Prostate gland (tissue), 2 donors: Measurements from ENCODE around the gene ZMYM2. TPM values are rescaled to one million over a fixed set of nuclear protein-coding genes. Genes with fewer than 3 reads are reported as not detected.

ENCODE experiments used
- DNase-seq: peaks from one replicate; pipeline ENCODE4 v3.0.0-alpha.2; 2019; ENCODE audit warnings: low spot score
- H3K27ac ChIP-seq, 2 donors: fragments of 200-600 bp; sonication (generic); 2 replicates each; pipeline ENCODE4 v1.5.1; 2017 to 2019
- H3K27me3 ChIP-seq: fragments of 200-600 bp; sonication (generic); replicated peaks from 2 replicates; pipeline ENCODE4 v1.5.1; 2019; ENCODE audit not compliant: insufficient read depth
- H3K36me3 ChIP-seq, 2 donors: fragments of 200-600 bp; sonication (generic); 1 replicate in 1 of 2; 2 replicates in 1 of 2; pipeline versions ENCODE4 v1.5.1 to v1.8.1; 2017 to 2019
- H3K4me1 ChIP-seq: fragments of 200-600 bp; sonication (generic); replicated peaks from 2 replicates; pipeline ENCODE4 v1.5.1; 2019
- H3K4me3 ChIP-seq, 2 donors: fragments of 200-600 bp; sonication (generic); 2 replicates each; pipeline ENCODE4 v1.5.1; 2017 to 2019
- H3K9me3 ChIP-seq: fragments of 200-600 bp; sonication (generic); 2 replicates; pipeline ENCODE4 v1.5.1; 2017
- CTCF ChIP-seq, 4 experiments: fragments of 200-600 bp in 2 of 4; fragments of 450-650 bp in 2 of 4; sonication (generic) in 2 of 4; IDR thresholded peaks; 1 replicate in 3 of 4; 2 replicates in 1 of 4; pipeline ENCODE4 v1.5.1; 2016 to 2019; ENCODE audit warnings: antibody characterized with exemption in 4 of 4, mild to moderate bottlenecking in 2 of 4, moderate library complexity in 2 of 4
- POLR2A ChIP-seq: fragments of 450-650 bp; IDR thresholded peaks from one replicate; pipeline ENCODE4 v1.6.1; 2016; ENCODE audit warnings: antibody characterized with exemption, mild to moderate bottlenecking
- POLR2AphosphoS5 ChIP-seq: sonication (generic); formaldehyde crosslinking; IDR thresholded peaks from one replicate; pipeline ENCODE4 v1.6.1; 2017; ENCODE audit warnings: antibody characterized with exemption
- WGBS: methylation state at CpG from one replicate; pipeline ENCODE4 v1.1.5; 2018; 5-methylcytosine and 5-hydroxymethylcytosine counted together
- intact Hi-C: fragments of 100-400 bp; cut with DNase I; formaldehyde crosslinking; loops from one replicate; pipeline ENCODE4 v1.14.2; 2022
- total RNA-seq, 2 donors: library from RNA; depleted of rRNA; stranded (reverse); fragments of >200 nt; gene quantifications; one replicate each; pipeline ENCODE4 v1.1.0, GENCODE V29; 2016

Gene ZMYM2
- total RNA-seq, 2 donors from 2014 or later = 70.7 to 95.6 TPM

DNA sequence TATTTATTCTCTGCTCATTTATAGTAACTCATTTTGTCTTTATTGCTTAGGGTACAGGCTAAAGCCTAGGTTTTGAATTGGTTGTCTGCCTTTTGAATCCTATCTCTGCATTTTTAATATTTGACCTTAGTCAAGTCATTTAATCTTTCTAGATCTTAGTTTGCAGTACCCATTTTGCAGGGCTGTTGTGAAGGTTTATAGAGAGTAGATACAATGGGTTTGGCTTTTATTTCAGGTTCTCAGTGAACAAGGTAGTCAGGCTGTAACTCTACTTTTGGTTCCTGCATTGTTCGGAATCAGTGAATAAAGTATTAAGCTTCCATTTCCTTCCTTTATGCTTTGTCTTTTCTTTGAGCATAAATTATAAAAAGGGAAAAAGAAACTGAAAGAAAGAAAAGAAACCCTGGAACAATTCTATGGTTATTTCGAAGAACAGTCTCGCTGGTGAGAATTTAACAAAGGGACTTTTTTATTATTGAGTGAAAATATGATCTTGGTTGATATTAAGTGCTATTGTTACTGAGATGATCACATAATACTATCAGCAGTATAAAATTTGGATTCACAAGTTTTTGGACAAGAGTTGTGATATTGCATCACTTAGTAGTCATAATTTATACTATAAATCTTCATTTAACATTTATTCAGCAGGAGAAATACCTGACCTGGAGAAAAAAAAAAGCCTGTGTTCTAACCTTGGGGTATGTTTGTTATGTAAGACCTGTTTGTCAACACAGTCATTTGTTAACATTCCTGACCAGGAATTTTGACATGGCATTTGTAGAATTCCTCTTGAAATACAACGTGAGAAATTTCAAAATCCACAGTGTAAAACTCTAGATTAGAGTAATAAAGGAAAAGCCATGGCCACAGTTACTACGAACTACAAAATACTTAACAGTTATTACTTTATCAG lies 91.3 kb downstream of the ZMYM2 start:
- H3K27me3 ChIP-seq = no peaks in the 10 kb centered on the region
- H3K4me3 ChIP-seq = no peak overlapping the region
- 77% methylated on average over 5 of the region's 5 CpGs for WGBS
- no peaks in the 10 kb centered on the region for H3K36me3 ChIP-seq
- no peak overlapping the region for H3K27ac ChIP-seq
- H3K9me3 ChIP-seq = no peaks in the 10 kb centered on the region
- no peaks in the 10 kb centered on the region for H3K4me1 ChIP-seq
- no peak for TF ChIP-seq CTCF (IDR thresholded peaks at IDR 0.05)
- TF ChIP-seq POLR2A = no peak
- TF ChIP-seq POLR2AphosphoS5 = no peak
- DNase-seq = no peak
- intact Hi-C loops = no loop called here

DNA sequence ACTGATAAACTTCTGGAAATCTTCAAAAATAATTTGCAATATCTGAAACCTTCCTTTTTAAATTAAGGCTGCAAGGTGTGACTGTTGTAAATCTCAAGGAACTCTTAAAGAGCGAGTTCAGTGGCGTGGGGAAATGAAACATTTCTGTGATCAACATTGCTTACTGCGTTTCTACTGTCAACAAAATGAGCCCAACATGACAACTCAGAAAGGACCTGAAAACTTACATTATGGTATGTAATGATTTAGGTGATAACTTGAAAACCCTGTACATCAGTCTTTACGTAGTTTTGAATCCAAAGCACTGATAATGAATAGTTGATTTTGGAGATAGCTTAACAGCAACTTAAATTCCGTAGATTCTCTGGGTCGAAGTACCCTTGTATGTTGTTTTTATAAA lies 92.8 kb downstream of the ZMYM2 start:
- no peak overlapping the region for H3K27ac ChIP-seq
- 80% methylated on average over 6 of the region's 6 CpGs for WGBS
- intact Hi-C loops = no loop called here
- DNase-seq = no peak
- no peak overlapping the region for H3K4me3 ChIP-seq
- no peaks in the 10 kb centered on the region for H3K27me3 ChIP-seq
- H3K4me1 ChIP-seq = no peaks in the 10 kb centered on the region
- TF ChIP-seq CTCF (IDR thresholded peaks at IDR 0.05) = no peak
- no peak for TF ChIP-seq POLR2A
- no peak for TF ChIP-seq POLR2AphosphoS5
- no peaks in the 10 kb centered on the region for H3K9me3 ChIP-seq
- no peaks in the 10 kb centered on the region for H3K36me3 ChIP-seq

GRCh38 chr13:20053016-20053415 lies 94.5 kb downstream of the ZMYM2 start:
- Histone ChIP-seq H3K4me3 (no peak overlapping the region), H3K27ac (no peak overlapping the region), H3K9me3 (no peaks in the 10 kb centered on the region), H3K4me1 (no peaks in the 10 kb centered on the region), H3K36me3 (no peaks in the 10 kb centered on the region), H3K27me3 (no peaks in the 10 kb centered on the region)
- DNase-seq = no peak
- WGBS = 61% methylated on average over 3 of the region's 3 CpGs
- intact Hi-C loops = no loop called here
- TF ChIP-seq POLR2AphosphoS5 (no peak), POLR2A (no peak), CTCF (IDR thresholded peaks at IDR 0.05) (no peak)

DNA sequence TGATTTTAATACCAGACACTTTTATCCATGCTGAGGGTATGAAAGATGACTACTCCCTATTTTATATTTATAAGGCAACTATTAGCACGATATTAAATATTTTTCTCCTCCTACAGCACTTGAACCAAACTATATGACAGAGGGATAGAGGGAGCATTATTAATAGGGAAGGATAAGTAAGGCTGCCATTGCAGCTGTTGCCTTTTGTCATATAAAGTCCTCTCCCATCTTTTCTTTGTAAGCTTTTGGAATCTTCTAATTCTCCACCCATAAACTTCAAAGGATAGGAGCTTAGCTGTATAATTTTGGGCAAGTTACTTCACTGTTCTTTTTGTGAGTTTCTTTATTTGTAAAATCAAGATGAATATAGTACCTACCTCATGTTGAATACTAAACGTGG lies 95.4 kb downstream of the ZMYM2 start:
- intact Hi-C loops = no loop called here
- Histone ChIP-seq H3K36me3 (no peaks in the 10 kb centered on the region), H3K27me3 (no peaks in the 10 kb centered on the region), H3K4me1 (no peaks in the 10 kb centered on the region), H3K4me3 (no peak overlapping the region), H3K27ac (no peak overlapping the region), H3K9me3 (no peaks in the 10 kb centered on the region)
- DNase-seq = no peak
- 82% methylated on average over 2 of the region's 2 CpGs for WGBS
- TF ChIP-seq CTCF (IDR thresholded peaks at IDR 0.05) (no peak), POLR2A (no peak), POLR2AphosphoS5 (no peak)

GRCh38 chr13:20054586-20054985 lies 96.1 kb downstream of the ZMYM2 start:
- TF ChIP-seq POLR2AphosphoS5 (no peak), CTCF (IDR thresholded peaks at IDR 0.05) (no peak), POLR2A (no peak)
- intact Hi-C loops = no loop called here
- Histone ChIP-seq H3K27me3 (no peaks in the 10 kb centered on the region), H3K4me3 (no peak overlapping the region), H3K27ac (no peak overlapping the region), H3K9me3 (no peaks in the 10 kb centered on the region), H3K36me3 (no peaks in the 10 kb centered on the region), H3K4me1 (no peaks in the 10 kb centered on the region)
- no peak for DNase-seq
- WGBS = 97% methylated on average over 2 of the region's 2 CpGs
